ENCODE measurements around the gene TRRAP. TPM values are rescaled to one million over a fixed set of nuclear protein-coding genes. Genes with fewer than 3 reads are reported as not detected.
"Not testable (repeated sequence)": the region's sequence is repeated elsewhere in the genome, so short reads cannot be mapped to it uniquely, and the experiment has no call there.

TRRAP gene
- 21.2 TPM for total RNA-seq

- peak; percentile 79 to 81 for DNase-seq (ENCODE audit: low spot score in 2 of 2)
- FAIRE-seq, result no peak
Observed at GRCh38 chr7:98878365-98879197, at the start of gene TRRAP. Gene TRRAP (plus strand): TSS chr7:98878532. CDS start chr7:98881151, 2,619 bp downstream.

DNA sequence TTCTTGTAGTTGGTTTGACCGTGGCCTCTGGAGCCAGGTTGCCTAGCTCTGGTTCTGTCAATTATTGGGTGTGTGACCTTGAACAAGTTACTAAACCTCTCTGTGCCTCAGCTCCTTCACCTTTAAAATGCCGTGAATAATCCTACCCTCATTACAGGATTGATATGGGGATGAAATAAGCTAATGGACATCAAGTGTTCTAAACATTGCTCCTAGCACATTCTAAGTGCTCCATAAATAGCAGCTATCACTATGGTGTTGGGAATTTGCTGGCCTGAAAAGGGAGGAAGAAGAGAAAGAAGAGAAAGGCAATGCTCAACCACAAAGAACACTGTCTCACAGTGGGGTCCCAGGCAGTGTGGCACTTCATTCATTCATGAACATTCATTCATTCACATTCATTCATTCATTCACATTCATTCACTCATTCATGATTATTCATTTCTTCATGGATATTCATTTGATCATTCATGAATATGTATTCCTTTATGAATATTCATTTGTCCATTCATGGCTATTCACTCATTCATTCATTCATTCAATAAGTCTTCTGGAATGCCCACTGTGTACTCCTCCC lies 47.3 kb upstream of the TRRAP start:
- DNase-seq (ENCODE audit: low spot score in 2 of 2) (no peak), FAIRE-seq (no peak)

DNA sequence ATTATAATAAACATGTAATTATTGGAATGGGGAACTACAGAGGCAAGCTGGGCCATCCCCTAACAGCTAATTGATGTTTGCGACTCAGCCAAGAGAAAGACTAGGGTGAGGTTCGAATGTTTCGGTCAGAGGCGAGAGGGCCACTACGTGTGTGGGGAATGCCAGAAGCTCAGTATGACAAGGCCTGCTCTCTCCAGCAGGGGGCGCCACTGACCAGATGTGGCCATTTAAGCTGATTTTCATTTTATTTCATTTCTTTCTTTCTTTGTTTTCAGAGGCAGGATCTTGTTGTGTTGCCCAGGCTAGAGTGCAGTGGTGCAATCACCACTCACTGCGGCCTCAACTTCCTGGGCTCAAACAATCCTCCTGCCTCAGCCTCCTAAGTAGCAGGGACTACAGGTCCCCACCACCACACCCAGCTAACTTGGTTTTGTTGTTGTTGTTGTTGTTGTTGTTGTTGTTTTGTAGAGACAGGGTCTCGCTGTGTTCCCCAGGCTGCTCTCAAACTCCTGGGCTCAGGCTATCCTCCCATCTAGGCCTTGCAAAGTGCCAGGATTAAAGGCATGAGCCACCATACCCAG lies 46.6 kb upstream of the TRRAP start:
- FAIRE-seq, result no peak
- DNase-seq (ENCODE audit: low spot score in 2 of 2), result no peak

GRCh38 chr7:98833022-98833421 lies 45.3 kb upstream of the TRRAP start:
- no peak for FAIRE-seq
- no peak for DNase-seq (ENCODE audit: low spot score in 2 of 2)

GRCh38 chr7:98834949-98835348 lies 43.4 kb upstream of the TRRAP start:
- FAIRE-seq (no peak), DNase-seq (ENCODE audit: low spot score in 2 of 2) (no peak)

GRCh38 chr7:98836811-98837629 lies 41.3 kb upstream of the TRRAP start:
- DNase-seq (ENCODE audit: low spot score in 2 of 2), result no peak
- FAIRE-seq, result no peak

DNA sequence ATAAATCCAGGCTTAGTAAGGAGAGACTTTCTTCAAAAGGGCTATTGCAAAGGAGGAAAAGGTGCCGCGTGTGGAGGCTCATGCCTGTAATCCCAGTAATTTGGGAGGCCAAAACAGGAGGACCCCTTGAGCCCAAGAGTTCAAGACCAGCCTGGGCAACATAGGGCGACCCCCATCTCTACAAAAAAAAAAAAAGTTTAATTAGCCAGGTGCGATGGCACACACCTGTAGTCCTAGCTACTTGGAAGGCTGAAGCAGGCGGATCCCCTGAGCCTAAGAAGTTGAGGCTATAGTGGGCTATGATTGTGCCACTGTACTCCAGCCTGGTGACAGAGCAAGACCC lies 40.7 kb upstream of the TRRAP start:
- FAIRE-seq (no peak), DNase-seq (ENCODE audit: low spot score in 2 of 2) (no peak)

GRCh38 chr7:98840096-98840495 lies 38.2 kb upstream of the TRRAP start:
- no peak for FAIRE-seq
- DNase-seq (ENCODE audit: low spot score in 2 of 2), result no peak

DNA sequence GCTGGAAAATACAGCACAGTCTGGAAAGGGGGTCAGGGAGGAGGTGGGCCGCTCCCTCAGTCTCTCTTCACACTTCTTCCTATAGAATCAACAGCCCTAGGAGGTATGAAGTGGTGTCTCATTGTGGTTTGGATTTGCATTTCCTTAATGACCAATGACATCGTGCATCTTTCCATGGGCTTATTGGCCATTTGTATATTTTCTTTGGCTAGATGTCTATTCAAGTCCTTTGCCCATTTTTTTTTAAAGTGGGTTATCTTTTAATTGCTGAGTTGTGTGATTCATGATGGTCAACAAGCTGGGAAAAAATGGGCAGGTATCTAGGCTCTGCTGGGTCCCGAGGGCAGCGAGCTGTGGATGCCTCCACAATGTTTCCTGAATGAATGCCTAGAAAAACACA lies 37.6 kb upstream of the TRRAP start:
- no peak for DNase-seq (ENCODE audit: low spot score in 2 of 2)
- FAIRE-seq, result no peak

- no peak for FAIRE-seq
Observed at GRCh38 chr7:98841179-98841997, 36.9 kb upstream of the TRRAP start.

DNA sequence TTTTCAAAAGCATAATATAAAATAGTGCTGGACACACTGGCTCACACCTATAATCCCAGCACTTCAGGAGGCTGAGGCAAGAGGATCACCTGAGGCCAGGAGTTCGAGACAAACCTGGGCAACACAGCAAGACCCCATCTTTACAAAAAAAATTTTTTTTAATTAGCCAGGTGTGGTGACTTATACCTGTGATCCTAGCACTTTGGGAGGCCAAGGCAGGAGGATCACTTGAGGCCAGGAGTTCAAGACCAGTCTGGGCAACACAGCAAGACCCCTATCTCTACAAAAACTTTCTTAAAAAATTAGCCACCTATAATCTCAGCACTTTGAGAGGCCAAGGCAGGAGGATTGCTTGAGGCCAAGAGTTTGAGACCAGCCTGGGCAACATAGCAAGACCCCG lies 35.8 kb upstream of the TRRAP start:
- not testable (repeated sequence) for DNase-seq (ENCODE audit: low spot score in 2 of 2); FAIRE-seq

More at GRCh38 chr7:98841179-98841997, 36.9 kb upstream of the TRRAP start:
- DNase-seq (ENCODE audit: low spot score in 2 of 2), result peak; percentile 49 to 69

- FAIRE-seq (no peak), DNase-seq (ENCODE audit: low spot score in 2 of 2) (no peak)
Observed at GRCh38 chr7:98848918-98849317, 29.4 kb upstream of the TRRAP start.

DNA sequence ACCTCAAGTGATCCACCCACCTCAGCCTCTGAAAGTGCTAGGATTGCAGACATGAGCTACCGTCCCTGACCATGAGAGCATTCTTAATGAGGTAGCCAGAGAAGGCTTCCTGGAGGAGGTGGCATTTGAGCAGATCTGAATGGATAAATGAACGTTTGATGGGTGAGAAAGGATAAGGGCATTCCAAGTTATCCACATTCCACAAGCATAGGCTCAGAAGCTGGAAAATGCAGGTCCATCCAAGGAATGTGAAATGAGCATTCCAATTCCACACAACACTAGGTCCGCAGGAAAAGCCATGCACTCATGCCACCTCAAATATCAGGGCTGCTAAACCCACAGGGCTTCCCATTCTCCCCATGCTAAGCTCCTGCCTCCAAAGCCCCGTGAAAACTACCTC lies 25.5 kb upstream of the TRRAP start:
- DNase-seq (ENCODE audit: low spot score in 2 of 2) (no peak), FAIRE-seq (no peak)

DNA sequence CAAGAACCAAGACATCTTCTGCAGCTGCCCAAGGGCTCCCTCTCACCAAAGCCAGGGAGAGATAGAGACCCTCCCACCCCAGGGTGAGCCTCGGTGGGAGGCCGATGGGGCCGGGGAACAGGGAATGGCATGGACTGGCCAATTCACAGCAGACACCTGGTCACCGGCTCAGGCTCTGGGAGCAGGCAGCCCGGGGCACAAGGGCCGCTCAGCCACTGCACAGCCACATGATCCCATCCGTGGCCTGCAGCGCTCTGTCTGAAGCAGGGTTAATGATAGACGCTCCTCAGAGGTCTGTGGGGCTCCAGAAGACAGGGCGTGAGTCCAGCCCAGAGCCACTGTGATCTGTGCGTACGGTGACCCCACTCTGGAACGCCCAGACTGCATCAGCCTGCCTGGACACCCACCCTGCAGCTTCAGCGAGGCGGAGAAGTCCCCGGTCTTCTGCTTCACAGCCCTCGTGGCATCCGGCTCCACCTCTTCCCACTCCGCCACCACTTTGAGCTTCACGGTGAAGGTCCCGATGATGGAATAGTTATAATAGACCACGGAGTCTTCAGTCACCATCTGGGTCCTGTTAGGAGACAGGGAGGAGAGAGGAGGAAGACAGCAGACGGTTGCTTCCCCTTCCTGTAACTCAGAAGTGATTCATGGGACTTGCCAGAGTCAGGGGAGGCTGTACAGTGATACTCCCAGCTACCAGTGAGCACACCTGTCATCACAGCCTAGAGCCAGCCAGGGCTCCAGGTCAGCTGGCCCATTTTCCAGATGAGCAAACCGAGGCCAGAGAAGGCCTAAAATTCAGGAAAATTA lies 22.5 kb upstream of the TRRAP start:
- DNase-seq (ENCODE audit: low spot score in 2 of 2) (no peak), FAIRE-seq (no peak)

- FAIRE-seq (no peak), DNase-seq (ENCODE audit: low spot score in 2 of 2) (no peak)
Observed at GRCh38 chr7:98860071-98860470, 18.3 kb upstream of the TRRAP start.

DNA sequence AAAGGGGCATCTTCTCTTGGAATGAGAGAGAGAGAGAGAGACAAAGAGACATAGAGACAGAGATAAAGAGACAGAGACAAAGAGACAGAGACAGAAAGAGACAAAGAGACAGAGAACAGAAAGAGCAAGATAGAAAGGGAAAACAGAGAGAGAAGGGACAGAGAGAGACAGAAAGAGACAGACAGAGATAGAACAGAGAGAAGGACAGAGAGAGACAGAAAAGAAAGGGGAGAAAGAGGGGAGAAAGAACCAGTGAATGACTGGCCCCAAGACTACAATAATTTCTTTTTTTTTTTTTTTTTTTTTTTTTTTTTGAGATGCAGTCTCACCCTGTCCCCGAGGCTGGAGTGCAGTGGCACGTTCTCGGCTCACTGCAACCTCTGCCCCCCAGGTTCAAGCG lies 16.1 kb upstream of the TRRAP start:
- DNase-seq (ENCODE audit: low spot score in 2 of 2) (no peak), FAIRE-seq (no peak)

- FAIRE-seq (no peak), DNase-seq (ENCODE audit: low spot score in 2 of 2) (no peak)
Observed at GRCh38 chr7:98862716-98863420, 15.5 kb upstream of the TRRAP start.

- FAIRE-seq, result no peak
Observed at GRCh38 chr7:98863601-98864000, 14.7 kb upstream of the TRRAP start.

More at GRCh38 chr7:98863601-98864000, 14.7 kb upstream of the TRRAP start:
- no peak for DNase-seq (ENCODE audit: low spot score in 2 of 2)
